Activated T-cell treated with anti-CD3 and anti-CD28 coated beads, Interleukin-2, amount 50 U/mL, for 1 hour (primary cell): ENCODE measurements around the gene ASB2.
A peak's percentile ranks its signal among the peaks of the same experiment; 100 is the strongest.

Source experiments
- DNase-seq: peaks from one replicate; pipeline ENCODE4 v3.0.0-alpha.2; 2020

ASB2 gene

DNA sequence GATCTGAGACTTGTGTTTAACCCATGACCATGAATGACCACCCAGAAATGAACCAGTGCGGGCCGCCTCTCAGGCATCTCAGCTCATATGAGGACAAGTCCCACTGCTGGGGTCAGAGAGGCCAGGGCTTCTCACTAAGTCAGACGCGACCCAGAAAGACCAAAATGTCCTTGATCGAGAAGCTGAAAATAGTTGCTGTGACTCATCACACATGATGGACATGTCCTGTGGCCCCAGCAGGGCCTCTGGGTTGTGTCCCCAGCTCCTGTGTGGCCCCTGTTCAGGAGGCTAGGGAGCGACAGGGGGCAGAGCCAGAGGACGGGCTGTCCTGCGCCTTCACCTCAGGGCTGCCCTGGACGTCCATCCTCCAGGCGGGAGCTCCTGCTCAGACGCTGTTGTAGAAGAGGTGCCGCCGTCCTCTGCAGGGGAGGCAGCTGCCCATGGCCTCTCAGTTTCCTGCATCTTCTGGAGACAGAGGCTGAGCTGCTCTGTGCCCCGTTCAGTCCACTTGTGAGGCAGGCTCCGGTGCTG is 78.2 kb downstream of the ASB2 start:
- DNase-seq: no peak

DNA sequence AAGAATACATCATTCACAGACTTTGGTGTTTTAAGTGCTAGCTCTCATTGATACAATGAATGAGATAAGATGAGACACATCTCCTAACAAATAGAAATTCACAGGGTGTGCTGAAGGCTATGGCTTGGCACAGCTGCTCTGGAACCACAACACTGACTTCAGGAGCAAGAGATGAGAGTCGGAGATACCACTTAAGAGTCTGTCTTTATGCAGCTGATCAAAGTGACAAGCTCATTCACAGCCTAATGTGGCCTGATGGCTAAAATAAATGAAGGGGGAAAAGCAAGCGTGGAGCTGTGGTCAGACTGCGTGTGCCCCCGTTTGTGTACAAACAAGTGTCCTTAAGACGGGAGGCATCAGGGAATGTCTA is 78.9 kb downstream of the ASB2 start:
- DNase-seq: no peak

DNA sequence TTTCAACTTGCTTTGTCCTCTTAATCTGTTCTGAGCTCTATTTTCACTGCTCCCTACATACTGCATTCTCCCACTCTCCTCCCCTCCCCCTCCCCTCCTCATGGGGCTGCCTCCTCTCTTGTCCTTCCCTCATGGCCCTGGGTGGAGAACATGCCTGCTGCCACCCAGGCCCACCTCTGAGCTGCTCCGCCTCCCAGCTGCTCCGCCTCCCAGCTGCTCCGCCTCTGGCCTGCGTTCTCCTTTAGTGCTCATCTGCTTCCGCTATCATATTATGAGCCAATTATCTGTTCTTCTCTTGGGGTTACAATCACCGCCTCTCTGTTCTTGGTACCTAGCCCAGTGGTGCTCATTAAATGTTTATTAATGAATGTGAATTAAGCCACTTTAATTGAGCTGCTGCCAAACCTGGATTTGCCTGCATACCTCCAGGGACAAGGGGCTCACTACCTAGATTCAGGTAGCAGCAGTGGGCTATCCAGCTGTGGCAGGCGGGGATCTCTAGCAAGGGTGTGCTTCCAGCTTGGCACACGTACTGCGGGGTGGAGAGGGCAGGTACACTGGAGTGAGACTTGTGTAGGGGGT is 81.3 kb downstream of the ASB2 start:
- no peak for DNase-seq

DNA sequence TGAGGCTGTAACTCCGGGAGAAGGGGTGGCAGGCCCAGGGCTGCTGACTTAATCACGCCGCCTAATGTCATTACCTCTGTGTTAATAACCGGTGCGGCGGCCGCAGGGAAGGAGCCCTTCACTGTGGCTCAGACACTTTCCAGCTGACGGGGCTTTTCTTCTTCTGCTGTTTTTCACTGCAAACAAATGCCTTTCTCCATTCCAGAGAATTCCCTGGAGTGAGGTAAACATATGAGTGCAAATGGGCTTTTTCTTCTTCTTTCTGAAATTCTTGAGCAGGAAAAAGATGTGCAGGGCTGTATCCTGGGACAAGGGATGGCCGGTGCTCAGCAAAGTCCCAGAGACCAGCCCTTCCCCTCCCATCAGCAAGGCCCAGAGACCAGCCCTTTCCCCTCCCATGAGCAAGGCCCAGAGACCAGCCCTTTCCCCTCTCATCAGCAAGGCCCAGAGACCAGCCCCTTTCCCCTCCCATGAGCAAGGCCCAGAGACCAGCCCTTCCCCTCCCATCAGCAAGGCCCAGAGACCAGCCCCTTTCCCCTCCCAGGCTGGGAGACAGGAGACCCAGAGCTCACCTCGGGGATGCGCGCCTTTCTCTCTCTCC is 82.6 kb downstream of the ASB2 start:
- DNase-seq: no peak

DNA sequence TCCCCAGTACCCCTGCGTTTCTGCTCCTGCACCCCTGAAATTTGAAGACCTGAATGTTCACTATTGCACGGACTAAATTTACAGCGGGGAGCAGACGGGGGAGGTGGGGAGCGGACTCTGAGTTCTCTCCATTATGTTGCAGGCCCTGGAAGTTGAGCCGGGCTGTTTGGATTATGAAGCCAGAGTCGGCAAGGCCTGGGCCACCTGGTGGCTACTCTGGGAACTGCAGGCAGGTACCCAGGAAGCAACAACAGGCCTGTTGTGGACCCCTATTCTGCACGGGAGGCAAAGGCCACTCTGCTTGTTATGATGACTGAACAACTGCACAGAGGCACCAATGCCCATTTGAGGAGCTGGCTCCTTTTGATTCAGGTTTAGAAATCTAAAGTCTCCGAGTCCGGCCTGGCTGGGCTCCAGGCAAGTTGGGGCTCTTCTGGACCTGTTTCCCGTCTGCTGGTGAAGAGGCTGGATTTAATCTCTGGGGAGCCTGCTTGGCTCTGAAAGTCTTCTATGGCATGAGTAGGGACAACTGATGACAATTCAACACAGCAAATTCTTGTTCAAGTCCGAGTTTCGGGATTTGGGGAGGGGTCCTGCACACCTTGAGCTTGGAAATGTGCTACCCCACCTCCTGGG is 83.3 kb downstream of the ASB2 start:
- DNase-seq: peak; percentile 75

DNA sequence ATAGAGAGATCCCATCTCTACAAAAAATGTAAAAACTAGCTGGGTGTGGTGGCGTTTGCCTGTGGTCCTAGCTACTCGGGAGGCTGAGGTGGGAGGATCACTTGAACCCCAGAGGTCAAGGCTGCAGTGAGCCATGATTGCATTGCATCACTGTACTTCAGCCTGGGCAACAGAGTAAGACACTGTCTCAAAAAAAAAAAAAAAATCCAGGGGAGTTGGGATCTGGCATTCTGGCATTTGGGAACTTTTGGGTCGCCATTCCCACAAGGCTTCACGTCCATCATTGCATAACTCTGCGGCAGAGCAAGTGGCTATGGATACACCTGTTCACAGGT is 83.9 kb downstream of the ASB2 start:
- no peak for DNase-seq

DNA sequence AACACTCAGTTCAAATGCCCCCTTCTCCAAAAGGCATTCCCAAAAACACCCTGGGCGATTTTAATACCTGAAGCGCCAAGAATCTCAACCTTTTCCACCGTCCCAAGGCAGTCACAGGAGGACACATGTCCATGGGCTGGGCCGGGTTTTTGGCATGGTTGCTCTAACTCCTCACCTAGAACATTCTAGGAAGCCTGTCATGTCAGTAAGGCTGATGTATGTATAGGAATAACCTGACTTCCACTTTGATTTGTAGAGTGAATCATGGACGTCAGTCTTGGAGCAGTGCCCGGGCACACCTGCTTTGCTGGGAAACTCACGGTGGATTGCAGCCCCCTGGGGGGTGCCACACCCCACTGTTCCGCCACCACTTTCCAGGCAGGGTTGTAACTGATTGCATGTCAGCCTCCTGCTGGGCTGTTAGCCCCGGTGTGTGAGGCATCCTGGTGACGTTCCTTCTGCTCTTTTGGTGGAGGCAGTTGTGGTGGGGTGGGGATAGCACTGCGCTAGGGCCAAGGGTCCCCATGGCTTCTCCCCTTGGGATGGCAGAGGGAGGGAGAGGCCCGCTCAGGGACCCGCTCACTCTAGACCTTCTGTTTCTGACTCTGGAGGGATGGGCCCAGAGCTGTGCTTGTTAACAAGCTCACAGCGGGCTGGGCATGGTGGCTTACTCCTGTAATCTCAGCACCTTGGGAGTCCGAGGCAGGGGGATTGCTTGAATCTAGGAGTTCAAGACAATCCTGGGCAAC is 84.4 kb downstream of the ASB2 start:
- no peak for DNase-seq

DNA sequence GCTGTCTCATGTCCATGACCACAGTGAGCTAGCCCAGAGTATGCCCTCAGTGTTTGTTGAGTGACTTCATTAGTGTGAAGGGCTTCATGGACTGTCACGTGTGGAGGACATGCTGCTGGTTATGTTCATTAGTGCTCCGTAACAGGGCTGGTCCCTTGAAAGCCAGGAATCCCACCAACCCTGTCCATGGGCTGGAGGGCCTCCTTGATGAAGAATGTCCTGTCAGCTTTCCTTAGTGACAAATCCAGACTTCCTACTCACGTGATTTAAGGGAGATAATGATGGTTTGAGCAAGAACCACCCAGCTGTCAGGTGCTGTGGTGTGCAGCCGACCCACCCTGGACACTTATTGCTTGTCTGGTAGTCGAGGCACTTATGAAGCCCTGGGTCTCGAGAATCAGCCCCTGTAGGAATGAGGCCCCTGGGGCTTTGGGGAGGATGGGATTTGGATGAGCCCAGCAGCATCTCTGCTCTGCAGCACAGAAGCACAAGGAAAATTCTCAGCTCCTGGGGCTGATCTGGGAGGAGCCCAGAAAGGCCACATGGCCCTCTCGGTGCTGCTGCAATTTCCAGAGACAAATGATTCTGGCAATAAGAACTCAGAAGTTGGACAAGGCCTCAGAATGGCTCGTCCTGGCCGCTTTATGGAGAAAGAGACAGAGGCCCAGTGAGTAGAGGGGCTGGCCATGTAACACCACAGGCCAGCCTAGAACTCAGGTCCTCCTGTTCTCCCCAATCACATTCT is 86.5 kb downstream of the ASB2 start:
- no peak for DNase-seq

DNA sequence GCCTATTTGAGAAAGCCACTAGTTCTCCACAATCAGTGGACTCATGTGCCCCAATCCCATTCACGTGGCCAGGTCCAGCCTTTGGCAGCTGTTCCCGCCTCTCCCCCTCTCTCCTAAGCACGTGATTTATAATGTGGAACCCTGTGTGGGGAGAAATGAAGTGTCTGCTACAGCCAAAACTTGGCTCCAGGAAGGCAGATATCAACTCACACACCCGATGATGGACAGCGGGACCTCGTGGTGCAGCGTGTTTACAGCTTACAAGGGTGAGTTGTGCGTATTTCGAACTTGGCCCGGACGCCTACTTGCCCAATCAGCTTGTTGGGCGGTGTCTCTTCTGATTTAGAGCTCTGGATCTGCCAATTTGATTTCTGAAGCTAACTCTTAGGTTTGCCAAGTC is 87.4 kb downstream of the ASB2 start:
- no peak for DNase-seq

DNA sequence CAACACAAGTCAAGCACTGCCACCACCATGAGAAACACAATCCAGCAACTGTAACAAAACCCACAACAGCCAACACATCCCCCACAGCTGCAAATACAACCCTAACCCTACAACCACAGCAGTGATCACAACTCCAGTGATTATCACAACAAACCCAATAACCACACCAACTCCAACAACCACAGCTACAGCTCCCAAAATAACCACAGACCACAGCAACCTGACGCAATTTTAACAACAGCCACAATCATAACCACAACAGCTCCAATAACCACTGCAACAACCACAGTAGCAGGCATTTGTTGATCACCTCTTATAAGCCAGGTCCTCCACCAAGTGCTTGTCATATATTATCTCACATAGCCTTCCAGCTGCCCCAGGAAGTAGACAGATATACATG is 91.4 kb downstream of the ASB2 start:
- no peak for DNase-seq
